ENCODE data around the gene LENEP. TPM values are rescaled to one million over a fixed set of nuclear protein-coding genes. Genes with fewer than 3 reads are reported as not detected.

Gene LENEP
- total RNA-seq, 2 donors from 2014 or later, result not detected

GRCh38 chr1:155037851-155038441 lies 44.6 kb downstream of the LENEP start:
- no peak for TF ChIP-seq CTCF (IDR thresholded peaks at IDR 0.05)
- no peak for TF ChIP-seq POLR2A (IDR thresholded peaks at IDR 0.05)
- H3K9me3 ChIP-seq, result no peaks in the 10 kb centered on the region
- WGBS, 2 donors, result 70 to 75% methylated on average over 6 of the region's 6 CpGs
- DNase-seq, result no peak
- no peaks in the 10 kb centered on the region for H3K27me3 ChIP-seq
- H3K27ac ChIP-seq, result no peak overlapping the region
- no peaks in the 10 kb centered on the region for H3K36me3 ChIP-seq (replicated peaks in 1 of 2; ENCODE audit: insufficient read depth in 1 of 2, low read depth in 2 of 2)
- intact Hi-C loops (cut with DNase I), result no loop called here
- ATAC-seq, result no peak
- H3K4me3 ChIP-seq, result no peak overlapping the region
- no peaks in the 10 kb centered on the region for H3K4me1 ChIP-seq

DNA sequence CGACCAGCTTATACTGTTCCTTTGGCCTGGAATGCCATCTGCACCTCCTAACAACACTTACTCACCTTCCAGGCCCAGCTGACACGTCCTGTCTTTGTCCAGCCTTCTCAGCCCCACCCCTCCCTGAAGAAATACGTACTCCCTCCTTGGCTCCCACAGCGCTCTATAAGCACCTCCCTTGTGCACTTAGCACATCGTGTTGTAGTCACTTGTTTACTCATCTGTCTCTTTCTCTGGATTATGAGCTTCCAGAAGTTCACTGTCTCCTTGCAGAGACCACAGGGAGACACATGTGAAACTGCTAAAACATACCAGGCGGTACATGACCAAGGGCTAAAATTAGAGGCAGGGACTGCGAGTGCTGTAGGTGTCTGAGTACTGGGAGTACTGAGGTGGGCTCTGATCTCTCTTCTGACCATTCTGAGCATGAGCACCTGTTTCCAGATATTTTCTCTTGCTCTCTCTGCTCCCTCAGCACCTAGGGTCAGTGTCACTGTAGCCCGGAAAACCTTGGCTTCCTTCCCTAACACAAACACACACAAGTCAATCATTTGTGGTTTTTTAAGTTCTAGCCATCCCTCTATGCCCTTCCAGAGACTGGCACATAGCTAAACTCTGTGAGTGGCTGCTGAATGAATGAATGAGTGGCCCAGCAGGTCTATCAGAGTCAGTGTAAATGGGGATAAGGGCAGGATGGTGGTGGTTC lies 45.4 kb downstream of the LENEP start:
- TF ChIP-seq CTCF (IDR thresholded peaks at IDR 0.05) (no peak), POLR2A (IDR thresholded peaks at IDR 0.05) (no peak)
- Histone ChIP-seq H3K9me3 (no peaks in the 10 kb centered on the region), H3K27ac (no peak overlapping the region), H3K4me1 (no peaks in the 10 kb centered on the region), H3K36me3 (replicated peaks in 1 of 2; ENCODE audit: insufficient read depth in 1 of 2, low read depth in 2 of 2) (no peaks in the 10 kb centered on the region), H3K4me3 (no peak overlapping the region), H3K27me3 (no peaks in the 10 kb centered on the region)
- no peak for ATAC-seq
- WGBS, 2 donors, result 50 to 55% methylated on average over 8 of the region's 8 CpGs
- intact Hi-C loops (cut with DNase I), result no loop called here
- DNase-seq, result no peak

- Histone ChIP-seq H3K4me1 (no peaks in the 10 kb centered on the region), H3K27ac (no peak overlapping the region), H3K36me3 (replicated peaks in 1 of 2; ENCODE audit: insufficient read depth in 1 of 2, low read depth in 2 of 2) (no peaks in the 10 kb centered on the region), H3K4me3 (no peak overlapping the region), H3K9me3 (no peaks in the 10 kb centered on the region), H3K27me3 (no peaks in the 10 kb centered on the region)
- intact Hi-C loops (cut with DNase I), result no loop called here
- WGBS, 2 donors, result 69 to 100% methylated on average over 1 to 4 of the region's 4 CpGs
- ATAC-seq (no peak), DNase-seq (no peak)
- TF ChIP-seq POLR2A (IDR thresholded peaks at IDR 0.05), result no peak
- no peak for TF ChIP-seq CTCF (IDR thresholded peaks at IDR 0.05)
Measured at GRCh38 chr1:155039308-155039669, 45.9 kb downstream of the LENEP start.

DNA sequence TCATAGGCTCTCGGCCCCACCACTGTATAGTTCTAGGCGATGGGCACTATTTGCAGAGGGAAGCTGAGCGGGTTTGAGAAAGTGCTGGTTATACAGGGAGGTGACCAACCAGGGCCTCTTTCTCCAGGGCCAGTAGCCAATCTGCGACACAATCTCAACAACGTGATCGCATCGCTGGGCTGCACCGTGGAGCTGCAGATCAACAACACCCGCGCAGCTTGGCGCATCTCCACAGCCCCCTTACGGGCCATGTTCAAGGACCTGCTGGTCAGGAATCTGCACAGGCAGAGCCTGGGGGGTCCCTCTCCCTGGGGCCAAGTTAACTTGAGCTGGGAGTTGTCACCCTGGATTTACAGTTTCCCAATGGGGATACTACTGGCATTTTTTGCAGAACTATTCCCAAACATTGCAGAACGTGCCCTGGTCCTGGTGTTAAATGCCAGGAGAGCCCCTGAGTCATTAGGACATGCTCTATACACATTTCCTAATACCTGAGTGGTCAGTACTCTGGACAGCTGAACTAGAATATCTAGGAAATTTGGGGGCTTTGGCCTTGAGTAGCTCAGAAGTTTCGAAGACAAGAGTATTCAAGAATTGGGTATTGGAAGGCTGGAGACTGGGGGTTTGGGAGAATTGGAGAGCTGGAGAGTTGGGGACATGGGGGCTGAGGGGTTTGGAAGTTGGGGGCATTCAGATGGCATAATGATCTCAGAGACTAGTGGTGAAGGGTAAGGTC lies 47.1 kb downstream of the LENEP start:
- TF ChIP-seq POLR2A (IDR thresholded peaks at IDR 0.05) (no peak), CTCF (IDR thresholded peaks at IDR 0.05) (no peak)
- ATAC-seq (no peak), DNase-seq (no peak)
- no peak overlapping the region for H3K4me3 ChIP-seq
- intact Hi-C loops (cut with DNase I), result no loop called here
- no peaks in the 10 kb centered on the region for H3K36me3 ChIP-seq (replicated peaks in 1 of 2; ENCODE audit: insufficient read depth in 1 of 2, low read depth in 2 of 2)
- H3K4me1 ChIP-seq, result peaks cover 6% of the 10 kb centered on the region
- 79 to 88% methylated on average over 12 to 14 of the region's 14 CpGs for WGBS, 2 donors
- no peak overlapping the region for H3K27ac ChIP-seq
- no peaks in the 10 kb centered on the region for H3K27me3 ChIP-seq
- H3K9me3 ChIP-seq, result no peaks in the 10 kb centered on the region
